ENCODE measurements around the gene SEPTIN10.
"Not testable (repeated sequence)": the region's sequence is repeated elsewhere in the genome, so short reads cannot be mapped to it uniquely, and the experiment has no call there.

The SEPTIN10 gene

GRCh38 chr2:109545828-109546713 lies 67.7 kb downstream of the SEPTIN10 start:
- DNase-seq (ENCODE audit: low read depth in 2 of 2) = peak; percentile 10 to 11

DNA sequence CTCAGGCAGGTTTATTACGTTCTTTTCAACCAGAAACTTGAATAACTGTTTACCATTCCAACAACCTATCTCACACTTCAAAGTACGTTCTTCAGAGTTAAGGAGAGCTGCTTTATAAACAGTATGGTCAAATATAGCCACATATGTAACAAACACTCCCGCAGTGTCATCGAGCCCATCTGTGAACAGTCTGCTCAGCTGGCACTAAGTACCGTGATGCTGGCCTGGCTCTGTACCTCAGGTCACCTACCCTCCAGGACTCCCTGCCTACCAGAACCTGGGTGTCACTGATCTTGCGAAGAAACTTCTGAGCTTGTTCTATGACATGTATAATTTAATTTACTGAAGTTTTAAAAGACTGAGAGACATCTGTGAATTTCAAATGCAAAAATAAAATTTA lies 71.4 kb downstream of the SEPTIN10 start:
- DNase-seq (ENCODE audit: low read depth in 2 of 2) = no peak

- no peak for DNase-seq (ENCODE audit: low read depth in 2 of 2)
Measured at GRCh38 chr2:109538546-109538945, 75.2 kb downstream of the SEPTIN10 start.

DNA sequence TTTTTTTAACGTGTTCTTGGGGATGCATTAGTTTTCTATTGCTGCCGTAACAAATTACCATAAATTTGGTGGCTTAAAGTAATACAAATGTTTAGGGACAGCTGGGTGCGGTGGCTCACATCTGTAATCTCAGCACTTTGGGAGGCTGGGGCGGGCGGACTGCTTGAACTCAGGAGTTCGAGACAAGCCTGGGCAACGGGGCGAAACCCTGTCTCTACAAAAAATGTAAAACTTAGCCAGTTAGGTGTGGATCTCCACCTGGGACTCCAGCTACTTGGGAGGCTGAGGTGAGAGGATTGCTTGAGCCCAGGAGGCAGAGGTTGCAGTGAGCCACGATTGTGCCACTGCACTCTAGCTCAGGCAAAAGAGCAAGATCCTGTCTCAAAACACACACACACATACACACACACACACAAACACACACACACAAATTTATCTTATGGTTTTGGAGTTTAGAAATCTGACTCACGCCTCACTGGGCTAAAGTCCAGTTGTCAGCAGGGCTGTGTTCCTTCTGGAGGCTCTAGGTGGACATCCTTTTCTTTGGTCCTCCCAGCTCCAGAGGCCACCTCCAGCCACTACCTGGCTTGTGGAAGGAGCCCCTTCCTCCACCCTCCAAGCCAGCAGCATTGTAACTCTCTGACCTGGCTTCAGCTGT lies 76.1 kb downstream of the SEPTIN10 start:
- DNase-seq (ENCODE audit: low read depth in 2 of 2) = no peak

DNA sequence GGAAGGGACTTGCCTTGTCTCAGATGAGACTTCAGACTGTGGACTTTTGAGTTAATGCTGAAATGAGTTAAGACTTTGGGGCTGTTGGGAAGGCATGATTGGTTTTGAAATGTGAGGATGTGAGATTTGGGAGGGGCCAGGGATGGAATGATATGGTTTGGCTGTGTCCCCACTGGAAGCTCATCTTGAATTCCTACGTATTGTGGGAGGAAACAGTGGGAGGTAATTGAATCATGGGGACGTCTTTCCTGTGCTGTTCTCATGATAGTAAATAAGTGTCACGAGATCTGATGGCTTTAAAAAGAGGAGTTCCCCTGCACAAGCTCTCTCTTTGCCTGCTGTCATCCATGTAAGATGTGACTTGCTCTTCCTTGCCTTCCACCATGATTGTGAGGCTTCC lies 77.2 kb downstream of the SEPTIN10 start:
- not testable (repeated sequence) for DNase-seq (ENCODE audit: low read depth in 2 of 2)

DNA sequence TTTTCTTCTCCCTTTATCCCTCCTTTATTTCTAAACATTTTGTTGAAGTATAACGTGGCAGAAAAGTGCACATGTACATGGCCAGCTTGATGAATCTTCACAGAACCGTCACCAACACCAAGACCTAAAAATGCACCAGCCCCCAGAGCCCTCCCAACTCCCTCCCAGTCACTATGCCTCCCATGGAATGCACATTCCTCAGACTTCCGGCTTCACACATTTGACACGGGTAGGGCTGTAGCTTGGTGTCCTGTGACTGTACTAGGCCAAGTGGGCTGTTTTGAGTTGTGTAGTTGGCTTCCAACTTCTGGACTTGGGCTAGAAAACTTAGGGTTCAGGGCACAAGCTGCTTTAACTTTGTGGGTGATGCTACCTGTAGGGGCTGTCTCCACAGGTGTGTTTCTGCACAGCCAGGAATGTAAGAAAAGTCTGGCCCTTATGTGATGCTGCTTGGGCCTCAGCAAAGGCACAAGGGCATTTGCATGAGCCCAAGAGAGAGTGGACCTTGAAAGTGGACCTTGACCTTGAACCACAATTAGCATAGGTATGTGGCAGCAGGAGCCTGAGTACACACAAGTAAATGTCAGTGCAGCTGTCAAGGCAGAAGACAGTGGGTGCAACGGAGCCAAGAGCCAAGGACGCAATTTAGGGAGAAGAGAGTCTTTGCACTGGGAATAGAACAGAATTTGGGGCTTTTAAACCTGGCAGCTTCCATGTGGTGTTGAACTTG lies 78.4 kb downstream of the SEPTIN10 start:
- DNase-seq (ENCODE audit: low read depth in 2 of 2) = no peak

DNA sequence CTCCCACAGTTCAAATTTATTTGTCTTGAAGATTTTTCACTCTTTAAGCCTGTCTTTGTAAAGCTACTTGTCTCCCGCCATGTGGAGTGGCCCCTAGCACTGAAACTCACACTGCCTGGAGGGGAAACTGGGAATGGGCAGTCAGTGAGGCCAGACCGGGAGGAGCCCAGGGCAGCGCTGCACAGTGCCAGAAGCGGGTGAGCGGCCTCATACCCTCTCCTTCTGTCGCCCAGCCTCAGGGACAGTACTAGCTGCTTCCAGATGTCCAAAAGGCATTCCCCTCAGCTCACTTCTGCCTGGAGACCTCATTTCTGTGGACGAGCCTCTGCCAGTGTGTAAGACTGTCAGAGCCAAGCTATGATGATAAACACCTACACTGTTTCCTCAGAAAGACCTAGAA lies 79.9 kb downstream of the SEPTIN10 start:
- DNase-seq (ENCODE audit: low read depth in 2 of 2) = no peak

DNA sequence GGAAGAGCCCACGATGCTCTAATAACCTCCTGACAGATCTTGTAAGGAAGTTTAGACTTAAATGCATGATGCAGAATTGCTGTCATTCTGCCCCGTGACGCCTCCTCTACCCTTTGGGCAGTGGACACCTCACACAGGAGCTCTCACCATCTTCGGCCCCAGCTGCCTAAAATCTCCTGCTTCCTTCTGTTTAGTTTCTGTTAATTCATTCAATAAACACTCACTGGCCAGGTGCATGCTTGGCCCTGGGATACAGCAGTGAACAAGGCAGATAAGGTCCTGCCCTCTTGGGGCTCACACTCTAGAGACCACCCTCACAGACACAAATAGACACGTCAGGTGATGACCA lies 81.1 kb downstream of the SEPTIN10 start:
- no peak for DNase-seq (ENCODE audit: low read depth in 2 of 2)

GRCh38 chr2:109531896-109532727 lies 81.7 kb downstream of the SEPTIN10 start:
- no peak for DNase-seq (ENCODE audit: low read depth in 2 of 2)

DNA sequence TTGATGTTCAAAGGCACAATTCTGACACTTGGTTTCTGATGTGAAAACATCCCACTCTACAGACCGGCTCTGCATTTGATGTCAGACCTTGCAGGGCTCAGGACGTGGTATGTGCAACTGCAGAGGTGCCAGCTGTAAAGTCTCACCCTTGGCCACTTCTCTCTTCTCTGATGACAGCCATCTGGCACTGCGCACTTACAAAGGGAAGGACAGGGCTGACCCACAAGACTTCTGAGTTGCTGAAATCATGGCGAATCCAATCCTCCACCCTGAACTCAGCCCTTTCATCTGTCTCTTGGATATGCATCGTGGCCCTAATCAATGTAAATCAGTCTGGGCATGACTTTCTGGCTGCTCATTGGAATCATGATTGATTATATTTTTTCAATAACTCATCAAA lies 82.5 kb downstream of the SEPTIN10 start:
- DNase-seq (ENCODE audit: low read depth in 2 of 2) = no peak

DNA sequence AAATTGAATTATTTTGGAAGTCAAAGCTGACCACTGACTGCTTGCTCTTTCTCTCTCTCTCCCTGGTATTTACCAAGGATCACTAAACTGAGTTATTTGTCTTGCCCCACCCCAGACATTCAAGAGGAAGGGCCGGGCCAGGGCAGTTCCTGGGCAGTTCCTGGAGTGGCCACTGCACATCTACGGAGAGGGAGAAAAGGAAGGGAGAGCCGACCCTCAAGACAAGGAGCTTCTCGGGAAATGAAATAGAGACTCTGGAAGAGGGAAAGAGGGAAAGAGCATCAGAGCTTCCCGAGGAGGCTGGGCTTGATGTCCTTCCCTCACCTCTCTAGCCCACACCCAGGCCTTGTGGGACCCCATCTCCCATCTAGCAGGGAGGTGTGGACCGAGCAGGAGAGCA lies 83.1 kb downstream of the SEPTIN10 start:
- DNase-seq (ENCODE audit: low read depth in 2 of 2) = no peak

DNA sequence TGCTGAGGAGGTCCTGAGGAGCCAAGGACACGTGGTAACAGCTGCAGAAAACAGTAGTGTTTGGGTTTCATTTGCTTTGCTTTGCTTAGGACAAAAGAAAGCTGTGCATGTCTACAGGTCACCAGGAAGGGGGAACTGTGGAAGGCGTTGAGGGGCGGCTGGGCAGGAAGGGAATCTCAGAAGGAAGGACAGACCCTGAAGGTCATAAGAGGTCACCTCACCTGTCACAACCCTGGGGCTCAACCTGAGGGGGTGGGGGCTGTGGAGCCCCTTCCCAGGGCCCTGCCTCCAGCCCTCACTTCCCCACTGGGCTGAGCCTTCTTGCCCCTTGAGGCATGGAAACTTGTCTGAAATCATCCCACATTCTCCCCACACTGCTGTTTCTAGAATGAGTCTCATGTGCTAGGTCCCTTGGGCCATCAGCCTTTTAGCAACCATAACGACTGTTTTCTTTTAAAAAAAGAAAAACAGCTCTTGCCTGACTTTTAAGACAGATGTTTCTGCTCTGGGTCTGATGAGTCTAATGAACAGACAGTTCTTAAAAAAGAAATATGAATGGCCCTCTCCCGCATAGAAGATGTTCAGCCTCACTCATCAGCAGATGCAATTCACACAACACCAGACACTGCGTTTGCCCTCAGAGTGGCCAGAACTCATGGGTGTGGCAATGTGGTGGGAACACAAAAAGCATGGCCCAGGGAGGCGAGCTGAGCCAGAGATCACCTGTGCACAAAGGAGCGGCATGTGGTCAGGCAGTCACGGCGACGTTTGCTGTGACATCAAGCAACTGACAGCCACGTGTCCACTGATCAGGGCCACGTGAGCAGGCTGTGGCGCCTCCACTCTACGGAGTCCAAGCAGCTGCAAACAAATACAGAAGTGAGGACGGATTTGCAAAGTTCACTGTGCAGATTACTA lies 84.0 kb downstream of the SEPTIN10 start:
- no peak for DNase-seq (ENCODE audit: low read depth in 2 of 2)

DNA sequence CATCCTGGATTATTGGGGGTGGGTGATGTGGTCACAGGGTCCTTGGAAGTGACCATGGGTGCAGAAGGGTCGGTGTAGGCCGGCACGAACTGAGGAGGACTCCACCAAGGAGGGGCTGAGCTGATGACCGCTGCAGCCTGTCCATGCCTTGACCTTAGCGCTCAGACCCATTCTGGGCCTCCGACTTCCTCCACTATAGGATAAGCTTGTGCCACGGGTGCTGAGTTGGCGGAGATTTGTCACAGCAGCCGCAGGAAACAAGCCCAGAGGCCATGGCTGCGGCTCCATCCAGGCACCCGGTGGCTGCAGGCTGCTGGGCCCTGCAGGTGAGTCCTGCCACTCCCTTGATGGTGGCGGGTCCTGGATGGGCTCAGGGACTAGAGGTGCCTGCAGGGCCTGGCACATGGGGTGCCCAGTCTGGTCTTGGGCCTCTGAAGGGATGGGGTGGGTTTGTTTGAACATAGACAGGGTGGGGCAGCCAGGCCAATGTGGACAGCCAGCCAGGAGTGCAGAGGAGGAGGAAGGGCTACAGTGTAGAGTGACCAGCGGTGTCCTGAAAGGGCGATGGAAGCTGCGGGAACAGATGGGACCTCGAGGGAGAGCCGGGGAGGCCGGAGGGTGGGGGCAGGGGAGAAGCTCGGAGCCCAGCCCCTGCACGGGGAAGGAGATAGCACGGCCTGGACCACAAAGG lies 84.8 kb downstream of the SEPTIN10 start:
- DNase-seq (ENCODE audit: low read depth in 2 of 2) = no peak

DNA sequence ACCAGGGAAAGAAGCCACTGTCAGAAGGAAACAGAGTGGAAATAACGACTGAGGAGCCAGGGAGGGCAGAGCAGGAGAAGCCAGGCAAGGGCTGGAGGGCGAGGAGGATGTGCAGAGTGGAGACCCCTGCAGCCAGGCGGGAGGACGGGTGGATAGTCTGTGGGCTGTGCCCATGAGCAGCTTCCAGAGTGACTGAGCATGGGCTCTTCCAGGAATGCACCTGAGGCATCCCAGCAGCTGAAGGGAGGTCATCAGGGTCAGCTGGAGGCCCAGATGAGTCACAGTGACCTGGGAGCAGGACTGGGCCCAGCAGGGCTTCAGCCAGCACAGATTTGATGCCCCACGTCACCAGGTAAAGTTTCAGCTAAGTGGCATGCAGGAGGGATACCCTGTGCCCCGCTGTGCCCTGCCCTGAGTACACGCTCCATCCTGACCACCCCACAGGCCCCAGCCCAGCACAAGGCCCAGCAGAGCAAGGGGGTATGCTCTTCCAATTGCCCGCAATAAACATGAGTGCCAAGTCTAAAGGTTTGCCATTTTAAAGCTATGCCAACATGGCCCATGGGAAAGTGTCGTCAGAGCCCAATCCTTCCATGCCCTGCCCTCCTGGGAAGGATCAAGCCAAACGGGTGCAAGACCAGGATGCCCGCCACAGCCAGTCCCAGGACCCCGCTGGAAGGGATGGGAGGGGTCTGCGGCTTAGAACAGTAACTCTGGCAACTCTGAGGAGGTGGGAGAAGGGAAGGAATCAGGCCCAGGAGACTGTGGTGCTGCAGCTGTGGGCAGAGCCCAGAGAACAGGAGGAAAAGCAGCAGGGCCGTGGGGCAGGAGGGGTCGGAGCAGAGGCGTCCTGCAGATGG lies 85.7 kb downstream of the SEPTIN10 start:
- no peak for DNase-seq (ENCODE audit: low read depth in 2 of 2)

DNA sequence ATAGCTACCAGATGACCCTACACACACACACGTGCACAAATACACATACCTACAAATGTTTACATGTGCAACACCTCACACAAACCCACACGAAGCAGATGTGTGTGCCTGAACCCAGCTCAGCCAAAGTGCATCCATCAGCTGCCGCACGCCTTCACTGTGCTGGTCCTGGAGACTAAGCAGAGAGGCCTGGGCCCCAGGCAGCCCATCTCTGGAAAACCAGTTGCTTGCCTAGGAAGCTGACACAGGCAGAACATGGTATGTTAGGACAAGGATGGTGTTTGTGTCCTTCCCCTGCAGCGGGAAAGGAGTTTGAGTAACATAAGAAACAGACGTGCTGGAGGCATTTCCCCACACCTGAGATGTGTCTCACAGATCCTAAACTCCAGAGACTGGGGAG lies 86.7 kb downstream of the SEPTIN10 start:
- no peak for DNase-seq (ENCODE audit: low read depth in 2 of 2)

DNA sequence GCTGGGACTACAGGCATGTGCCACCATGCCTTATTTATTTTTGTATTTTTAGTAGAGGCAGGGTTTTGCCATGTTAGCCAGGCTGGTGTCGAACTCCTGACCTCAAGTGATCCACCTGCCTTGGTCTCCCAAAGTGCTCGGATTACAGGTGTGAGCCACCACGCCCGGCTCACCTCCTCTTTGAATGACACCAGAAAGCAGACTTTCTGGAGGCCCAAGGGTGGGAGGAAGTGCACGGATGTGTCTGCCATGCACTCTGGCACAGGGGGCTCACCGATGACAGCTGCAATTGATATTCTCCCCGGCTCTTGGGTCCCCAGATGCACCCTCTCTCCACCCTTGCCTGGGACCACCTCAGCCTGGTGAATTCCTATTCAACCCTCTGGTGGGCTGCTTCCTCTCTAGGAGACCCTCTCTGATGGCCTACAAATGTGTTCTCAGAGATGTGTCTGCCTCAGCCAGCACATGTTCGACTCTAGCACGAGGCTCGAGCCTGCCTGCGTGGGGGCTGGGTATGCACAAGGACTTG lies 87.3 kb downstream of the SEPTIN10 start:
- DNase-seq (ENCODE audit: low read depth in 2 of 2) = no peak

DNA sequence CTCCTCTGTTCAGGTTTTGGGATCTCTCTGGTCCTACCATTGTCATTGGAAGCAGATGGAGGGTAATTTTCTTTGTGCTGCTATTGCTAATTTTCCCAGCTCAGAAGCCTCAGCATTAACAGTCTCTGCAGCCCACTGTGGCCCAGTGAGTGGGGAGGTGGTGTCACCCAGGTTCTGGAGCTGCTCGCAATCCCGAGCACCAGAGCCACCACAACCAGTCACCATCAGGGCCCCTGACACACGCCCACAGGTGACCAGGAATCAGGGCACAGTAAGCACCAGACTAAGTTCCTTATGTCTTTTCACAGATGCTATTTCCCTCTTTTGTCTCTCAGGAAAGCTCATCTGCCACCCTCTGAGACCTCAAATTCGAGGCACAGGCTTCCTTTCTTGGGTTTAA lies 87.9 kb downstream of the SEPTIN10 start:
- DNase-seq (ENCODE audit: low read depth in 2 of 2) = no peak

DNA sequence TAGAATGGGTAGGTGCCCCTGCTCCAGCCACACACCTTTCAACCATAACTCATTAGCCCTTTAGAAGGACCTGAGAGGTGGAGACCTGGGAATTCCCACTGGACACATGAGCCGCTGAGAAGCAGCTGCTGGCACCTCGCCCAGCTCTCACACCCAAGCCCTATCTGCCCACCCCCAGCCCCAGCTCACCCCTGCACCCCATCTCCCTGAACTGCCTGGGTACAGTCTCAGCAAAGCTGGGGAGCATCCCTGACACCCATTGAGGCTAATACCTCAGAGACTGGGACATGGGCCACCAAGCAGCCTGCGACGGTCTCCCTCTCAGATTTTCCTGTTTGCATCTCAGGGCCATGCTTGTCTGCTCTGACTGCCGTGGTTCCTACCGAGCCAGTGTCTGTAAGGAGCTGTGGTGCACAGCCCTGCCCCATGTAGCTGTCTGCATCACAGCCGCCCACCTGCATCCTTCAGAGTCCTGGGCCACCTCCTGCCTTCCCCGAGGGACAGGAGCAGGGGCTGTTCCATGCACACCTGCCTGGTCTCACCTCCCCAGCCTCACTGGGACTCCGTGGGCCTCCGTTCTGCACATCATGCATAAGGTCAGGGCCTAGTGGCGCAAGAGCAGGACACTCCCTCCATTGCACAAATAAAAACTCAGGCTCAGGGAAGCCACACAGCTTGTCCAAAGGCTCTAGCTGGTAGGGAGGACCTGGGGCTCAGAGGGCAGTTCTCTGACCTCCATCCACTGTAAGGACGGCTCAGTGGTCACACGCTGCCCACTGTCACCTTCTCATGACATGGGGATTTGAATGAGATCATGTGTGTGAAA lies 90.0 kb downstream of the SEPTIN10 start:
- DNase-seq (ENCODE audit: low read depth in 2 of 2) = no peak
